HepG2 (cell line): Measurements from ENCODE around the gene PDZD2. TPM values are rescaled to one million over a fixed set of nuclear protein-coding genes. Genes with fewer than 3 reads are reported as not detected.

Experiments used
- ATAC-seq: fragments of 200-7000 bp; cut with Tn5 transposase; 3 replicates; pipeline ENCODE4 v1.9.1; 2020; ENCODE audit warnings: mild to moderate bottlenecking, moderate library complexity
- BruUV-seq: library from RNA; stranded (reverse); fragments of 400-500 nt; replicated peaks from 2 replicates; lab custom pipeline; 2021; lab: Mats Ljungman, UMichigan
- CTCF ChIA-PET: fragments of 300-600 bp; formaldehyde crosslinking; extraction: SDS; loops from one replicate; lab custom pipeline; 2021; ENCODE audit warnings: low total read pairs, inconsistent platforms, low intra/inter-chr PET ratio; lab: Yijun Ruan, JAX
- POLR2A ChIA-PET: fragments of 350-600 bp; sonication (Branson Sonifier 250); formaldehyde crosslinking; loops from one replicate; lab custom pipeline; 2020; ENCODE audit warnings: antibody characterized with exemption, inconsistent platforms; lab: Yijun Ruan, JAX
- DNase-seq: peaks from one replicate; pipeline ENCODE4 v3.0.0-alpha.2; 2015; ENCODE audit warnings: low spot score
- FAIRE-seq: peaks from 3 replicates; lab custom pipeline; 2011; peaks lifted over from hg19 to GRCh38; lab: Jason Lieb, UNC
- H2AFZ ChIP-seq: one replicate; pipeline ENCODE4 v1.6.1; 2011; ENCODE audit warnings: low read length, inconsistent platforms
- H3K27ac ChIP-seq: fragments of 300-600 bp; 3 replicates; pipeline ENCODE4 v1.8.0; 2011; ENCODE audit warnings: mixed run types, mild to moderate bottlenecking, mixed read lengths, low read length, inconsistent platforms; ENCODE audit not compliant: insufficient read depth; ENCODE audit errors: extremely low read length
- H3K27me3 ChIP-seq, 2 experiments: fragments of 200-600 bp in 1 of 2; 2 replicates in 1 of 2; 3 replicates in 1 of 2; pipeline versions ENCODE4 v1.6.0 to v1.8.0; 2011; ENCODE audit warnings: low read length in 2 of 2, mild to moderate bottlenecking in 2 of 2, moderate library complexity in 2 of 2, inconsistent platforms in 1 of 2; ENCODE audit not compliant: insufficient read depth in 2 of 2, control insufficient read depth in 1 of 2
- H3K36me3 ChIP-seq, 2 experiments: fragments of 200-600 bp in 1 of 2; replicated peaks in 1 of 2; 2 replicates in 1 of 2; 3 replicates in 1 of 2; pipeline versions ENCODE4 v1.5.1 to v1.8.0; 2011; ENCODE audit warnings: low read length in 2 of 2, inconsistent platforms in 1 of 2; ENCODE audit not compliant: insufficient read depth in 2 of 2, control insufficient read depth in 1 of 2
- H3K4me1 ChIP-seq: 2 replicates; pipeline ENCODE4 v1.5.1; 2012; ENCODE audit warnings: low read length, inconsistent platforms; ENCODE audit not compliant: insufficient read depth
- H3K4me2 ChIP-seq: 2 replicates; pipeline ENCODE4 v1.6.0; 2011; ENCODE audit warnings: low read depth, low read length, inconsistent platforms
- H3K4me3 ChIP-seq, 3 experiments: fragments of 200-600 bp in 1 of 3; sonication (generic), shearing (Covaris generic) in 1 of 3; replicated peaks in 1 of 3; 2 replicates each; pipeline ENCODE4 v1.5.1; 2011 to 2016; ENCODE audit warnings: low read length in 3 of 3, inconsistent platforms in 2 of 3, low read depth in 2 of 3, mild to moderate bottlenecking in 2 of 3, control low read depth in 1 of 3, mixed read lengths in 1 of 3; ENCODE audit not compliant: insufficient read depth in 1 of 3
- H3K79me2 ChIP-seq: one replicate; pipeline ENCODE4 v1.6.1; 2011; ENCODE audit warnings: low read length, inconsistent platforms; ENCODE audit not compliant: insufficient read depth
- H3K9ac ChIP-seq: 2 replicates; pipeline ENCODE4 v1.6.0; 2011; ENCODE audit warnings: mild to moderate bottlenecking, low read depth, low read length, inconsistent platforms; ENCODE audit not compliant: insufficient read depth
- H3K9me3 ChIP-seq: 2 replicates; pipeline ENCODE4 v1.5.1; 2012; ENCODE audit warnings: mild to moderate bottlenecking, low read length
- H4K20me1 ChIP-seq: 2 replicates; pipeline ENCODE4 v1.6.0; 2011; ENCODE audit warnings: inconsistent platforms, mild to moderate bottlenecking, low read length, moderate library complexity; ENCODE audit not compliant: insufficient read depth
- CENPX ChIP-seq: sonication (generic); formaldehyde crosslinking; IDR thresholded peaks from 2 replicates; pipeline ENCODE4 v1.9.0; 2021; ENCODE audit warnings: mild to moderate bottlenecking, missing genetic modification reagents, moderate library complexity
- GPN1 ChIP-seq: sonication (generic); formaldehyde crosslinking; IDR thresholded peaks from 2 replicates; pipeline ENCODE4 v1.5.1; 2020; ENCODE audit warnings: missing genetic modification reagents, borderline replicate concordance
- RCOR2 ChIP-seq: IDR thresholded peaks from 2 replicates; pipeline ENCODE4 v1.6.1; 2016; ENCODE audit warnings: missing biosample characterization, missing genetic modification reagents
- SALL1 ChIP-seq: sonication (generic); formaldehyde crosslinking; IDR thresholded peaks from 2 replicates; pipeline ENCODE4 v1.8.0; 2022; ENCODE audit warnings: mild to moderate bottlenecking, missing genetic modification reagents
- SYNCRIP ChIP-seq: fragments of 200-400 bp; formaldehyde crosslinking; IDR thresholded peaks from 2 replicates; pipeline ENCODE4 v1.6.1; 2018; ENCODE audit warnings: mild to moderate bottlenecking, low read depth, low read length; ENCODE audit not compliant: insufficient read depth
- ZFAT ChIP-seq: sonication (generic); formaldehyde crosslinking; conservative IDR thresholded peaks from 2 replicates; pipeline ENCODE4 v1.8.1; 2023; ENCODE audit warnings: missing genetic modification reagents, inconsistent platforms
- ZFYVE20 ChIP-seq: sonication (generic); formaldehyde crosslinking; IDR thresholded peaks from 2 replicates; pipeline ENCODE4 v1.8.0; 2023; ENCODE audit warnings: low read depth, mild to moderate bottlenecking, moderate library complexity, missing genetic modification reagents, borderline replicate concordance
- ZNF432 ChIP-seq: sonication (generic); formaldehyde crosslinking; IDR thresholded peaks from 2 replicates; pipeline ENCODE4 v1.5.0; 2020; ENCODE audit warnings: missing genetic modification reagents, mild to moderate bottlenecking, borderline replicate concordance
- ZNF496 ChIP-seq: sonication (generic); formaldehyde crosslinking; IDR thresholded peaks from 2 replicates; pipeline ENCODE4 v1.8.1; 2023; ENCODE audit warnings: mild to moderate bottlenecking, moderate library complexity, missing genetic modification reagents; ENCODE audit not compliant: insufficient replicate concordance
- ZNF530 ChIP-seq: sonication (generic); formaldehyde crosslinking; IDR thresholded peaks from 2 replicates; pipeline ENCODE4 v1.5.0; 2020; ENCODE audit warnings: low read depth, mild to moderate bottlenecking, missing genetic modification reagents
- ZNF569 ChIP-seq: sonication (generic); formaldehyde crosslinking; IDR thresholded peaks from 2 replicates; pipeline ENCODE4 v1.5.0; 2020; ENCODE audit warnings: mild to moderate bottlenecking, missing genetic modification reagents, moderate library complexity, borderline replicate concordance
- WGBS: methylation state at CpG from one replicate; pipeline ENCODE4 v1.1.6; 2017; ENCODE audit warnings: low lambda C conversion rate; 5-methylcytosine and 5-hydroxymethylcytosine counted together
- in situ Hi-C: cut with HindIII; loops from 2 replicates; pipeline ENCODE4 v1.10.0; 2017; ENCODE audit warnings: low pct_unique_long_range_greater_than_20kb; ENCODE audit not compliant: extremely low pct_ligation_motif_present
- intact Hi-C: fragments of 100-400 bp; cut with micrococcal nuclease; formaldehyde crosslinking; loops from one replicate; pipeline ENCODE4 v1.10.0; 2022; ENCODE audit not compliant: unreplicated experiment
- polyA plus RNA-seq, 8 experiments: library from polyadenylated mRNA; depleted of rRNA in 3 of 8; stranded (reverse) in 7 of 8; unstranded in 1 of 8; fragments of >200 nt; fragmentation: Illumina TruSeq in 4 of 8; extraction: Trizol in 4 of 8; gene quantifications; 2 replicates each; pipeline versions ENCODE4 v1.2.1 to v1.2.3, GENCODE V29; 2011 to 2016; ENCODE audit warnings: low read depth in 4 of 8, missing spikeins in 1 of 8, mixed read lengths in 1 of 8; ENCODE audit not compliant: insufficient read depth in 1 of 8
- total RNA-seq, 5 experiments: library from RNA; depleted of rRNA; stranded (reverse); fragments of >200 nt; fragmentation: Illumina TruSeq; extraction: Trizol; gene quantifications; 2 replicates each; pipeline ENCODE4 v1.2.3, GENCODE V29; 2016; ENCODE audit warnings: low read depth in 1 of 5
- TF ChIP-seq, protein P1 (sequence below): sonication (generic); formaldehyde crosslinking; IDR thresholded peaks from 2 replicates; pipeline ENCODE4 v1.4.0; 2020; ENCODE audit warnings: missing genetic modification reagents
- TF ChIP-seq, protein P2 (sequence below): sonication (generic); formaldehyde crosslinking; IDR thresholded peaks from 2 replicates; pipeline ENCODE4 v1.4.0; 2020; ENCODE audit warnings: missing genetic modification reagents, borderline replicate concordance
- TF ChIP-seq, protein P3 (sequence below): sonication (generic); formaldehyde crosslinking; IDR thresholded peaks from 2 replicates; pipeline ENCODE4 v1.9.0; 2021; ENCODE audit warnings: missing genetic modification reagents, borderline replicate concordance

Gene PDZD2
- total and polyA plus RNA-seq, 2 of the 13 experiments (the other 11 are each of a cell fraction or from before 2014, with no cell fraction given), result 0.04 TPM; not detected in 1

DNA sequence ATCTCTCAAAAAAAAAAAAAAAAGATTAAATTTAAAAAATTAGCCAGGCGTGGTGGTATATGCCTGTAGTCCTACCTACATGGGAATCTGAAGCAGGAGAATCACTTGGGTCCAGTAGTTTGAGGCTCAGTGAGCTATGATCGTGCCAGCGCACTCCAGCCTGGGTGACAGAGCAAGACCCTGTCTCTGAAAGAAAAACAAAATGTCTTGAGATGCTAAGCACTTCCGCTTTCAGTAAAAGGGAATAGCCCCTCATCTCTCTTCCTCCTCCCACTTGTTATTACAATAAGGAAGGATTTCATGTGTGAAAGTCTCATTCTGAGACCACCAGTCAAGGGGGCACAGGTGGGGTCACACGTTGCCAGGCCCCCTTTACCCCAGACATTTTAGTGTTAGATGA is 455.8 kb downstream of the PDZD2 start:
- no peaks in the 10 kb centered on the region for H3K79me2 ChIP-seq
- no peak for ATAC-seq
- no peaks in the 10 kb centered on the region for H4K20me1 ChIP-seq
- no peak overlapping the region for H3K9ac ChIP-seq
- H3K9me3 ChIP-seq, result no peaks in the 10 kb centered on the region
- POLR2A ChIA-PET, result no interaction called here
- H3K4me3 ChIP-seq, result no peak overlapping the region
- H3K27me3 ChIP-seq, result no peaks in the 10 kb centered on the region
- no TSS peak for BruUV-seq
- H3K4me2 ChIP-seq, result no peak overlapping the region
- in situ Hi-C loops, result loop anchor here (10.0 kb wide), 1 partner anchor 520 kb away; no protein-coding TSS in a partner anchor
- peaks cover 1 to 11% of the 10 kb centered on the region in 2 experiments; a peak in 1 of 5 replicates for H3K36me3 ChIP-seq
- H3K4me1 ChIP-seq, result peaks cover under 1% of the 10 kb centered on the region; the same call in 1 of the 2 replicates
- WGBS, result 87% methylated on average over 5 of the region's 5 CpGs
- TF ChIP-seq ZNF530 (CRISPR knock-in tag) (no peak), SYNCRIP (no peak), ZFAT (CRISPR knock-in tag) (no peak), ZFYVE20 (no peak), ZNF496 (no peak), RCOR2 (no peak), SALL1 (CRISPR knock-in tag) (no peak), CENPX (CRISPR knock-in tag) (no peak), ZNF432 (CRISPR knock-in tag) (no peak), ZNF569 (no peak), GPN1 (no peak)
- TF ChIP-seq, protein P1, sequence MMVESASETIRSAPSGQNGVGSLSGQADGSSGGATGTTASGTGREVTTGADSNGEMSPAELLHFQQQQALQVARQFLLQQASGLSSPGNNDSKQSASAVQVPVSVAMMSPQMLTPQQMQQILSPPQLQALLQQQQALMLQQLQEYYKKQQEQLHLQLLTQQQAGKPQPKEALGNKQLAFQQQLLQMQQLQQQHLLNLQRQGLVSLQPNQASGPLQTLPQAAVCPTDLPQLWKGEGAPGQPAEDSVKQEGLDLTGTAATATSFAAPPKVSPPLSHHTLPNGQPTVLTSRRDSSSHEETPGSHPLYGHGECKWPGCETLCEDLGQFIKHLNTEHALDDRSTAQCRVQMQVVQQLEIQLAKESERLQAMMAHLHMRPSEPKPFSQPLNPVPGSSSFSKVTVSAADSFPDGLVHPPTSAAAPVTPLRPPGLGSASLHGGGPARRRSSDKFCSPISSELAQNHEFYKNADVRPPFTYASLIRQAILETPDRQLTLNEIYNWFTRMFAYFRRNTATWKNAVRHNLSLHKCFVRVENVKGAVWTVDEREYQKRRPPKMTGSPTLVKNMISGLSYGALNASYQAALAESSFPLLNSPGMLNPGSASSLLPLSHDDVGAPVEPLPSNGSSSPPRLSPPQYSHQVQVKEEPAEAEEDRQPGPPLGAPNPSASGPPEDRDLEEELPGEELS, result no peak
- TF ChIP-seq, protein P2, sequence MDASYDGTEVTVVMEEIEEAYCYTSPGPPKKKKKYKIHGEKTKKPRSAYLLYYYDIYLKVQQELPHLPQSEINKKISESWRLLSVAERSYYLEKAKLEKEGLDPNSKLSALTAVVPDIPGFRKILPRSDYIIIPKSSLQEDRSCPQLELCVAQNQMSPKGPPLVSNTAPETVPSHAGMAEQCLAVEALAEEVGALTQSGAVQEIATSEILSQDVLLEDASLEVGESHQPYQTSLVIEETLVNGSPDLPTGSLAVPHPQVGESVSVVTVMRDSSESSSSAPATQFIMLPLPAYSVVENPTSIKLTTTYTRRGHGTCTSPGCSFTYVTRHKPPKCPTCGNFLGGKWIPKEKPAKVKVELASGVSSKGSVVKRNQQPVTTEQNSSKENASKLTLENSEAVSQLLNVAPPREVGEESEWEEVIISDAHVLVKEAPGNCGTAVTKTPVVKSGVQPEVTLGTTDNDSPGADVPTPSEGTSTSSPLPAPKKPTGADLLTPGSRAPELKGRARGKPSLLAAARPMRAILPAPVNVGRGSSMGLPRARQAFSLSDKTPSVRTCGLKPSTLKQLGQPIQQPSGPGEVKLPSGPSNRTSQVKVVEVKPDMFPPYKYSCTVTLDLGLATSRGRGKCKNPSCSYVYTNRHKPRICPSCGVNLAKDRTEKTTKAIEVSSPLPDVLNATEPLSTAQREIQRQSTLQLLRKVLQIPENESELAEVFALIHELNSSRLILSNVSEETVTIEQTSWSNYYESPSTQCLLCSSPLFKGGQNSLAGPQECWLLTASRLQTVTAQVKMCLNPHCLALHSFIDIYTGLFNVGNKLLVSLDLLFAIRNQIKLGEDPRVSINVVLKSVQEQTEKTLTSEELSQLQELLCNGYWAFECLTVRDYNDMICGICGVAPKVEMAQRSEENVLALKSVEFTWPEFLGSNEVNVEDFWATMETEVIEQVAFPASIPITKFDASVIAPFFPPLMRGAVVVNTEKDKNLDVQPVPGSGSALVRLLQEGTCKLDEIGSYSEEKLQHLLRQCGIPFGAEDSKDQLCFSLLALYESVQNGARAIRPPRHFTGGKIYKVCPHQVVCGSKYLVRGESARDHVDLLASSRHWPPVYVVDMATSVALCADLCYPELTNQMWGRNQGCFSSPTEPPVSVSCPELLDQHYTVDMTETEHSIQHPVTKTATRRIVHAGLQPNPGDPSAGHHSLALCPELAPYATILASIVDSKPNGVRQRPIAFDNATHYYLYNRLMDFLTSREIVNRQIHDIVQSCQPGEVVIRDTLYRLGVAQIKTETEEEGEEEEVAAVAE (CRISPR knock-in tag), result no peak
- TF ChIP-seq, protein P3, sequence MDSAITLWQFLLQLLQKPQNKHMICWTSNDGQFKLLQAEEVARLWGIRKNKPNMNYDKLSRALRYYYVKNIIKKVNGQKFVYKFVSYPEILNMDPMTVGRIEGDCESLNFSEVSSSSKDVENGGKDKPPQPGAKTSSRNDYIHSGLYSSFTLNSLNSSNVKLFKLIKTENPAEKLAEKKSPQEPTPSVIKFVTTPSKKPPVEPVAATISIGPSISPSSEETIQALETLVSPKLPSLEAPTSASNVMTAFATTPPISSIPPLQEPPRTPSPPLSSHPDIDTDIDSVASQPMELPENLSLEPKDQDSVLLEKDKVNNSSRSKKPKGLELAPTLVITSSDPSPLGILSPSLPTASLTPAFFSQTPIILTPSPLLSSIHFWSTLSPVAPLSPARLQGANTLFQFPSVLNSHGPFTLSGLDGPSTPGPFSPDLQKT (CRISPR knock-in tag), result no peak
- TF ChIP-seq, all 625 proteins: peak for 0
- CTCF ChIA-PET, result no interaction called here
- FAIRE-seq, result no peak
- Histone ChIP-seq H3K27ac (no peak overlapping the region), H2AFZ (no peak overlapping the region)
- intact Hi-C loops, result loop anchor here (5.0 kb wide), 1 partner anchor 512 kb away; no protein-coding TSS in a partner anchor
- DNase-seq, result no peak
